SH-SY5Y (cell line): ENCODE measurements around the gene SLC35E3.

Experiments used
- GATA2 ChIP-seq: IDR thresholded peaks from 2 replicates; pipeline ENCODE4 v1.6.1; 2011; ENCODE audit warnings: mild to moderate bottlenecking, low read depth, low read length
- GATA3 ChIP-seq: IDR thresholded peaks from 2 replicates; pipeline ENCODE4 v1.6.1; 2011; ENCODE audit warnings: low read depth, mild to moderate bottlenecking, low read length, moderate library complexity

- no peak for TF ChIP-seq GATA2
- TF ChIP-seq GATA3: no peak
These were observed 4.5 kb downstream of the SLC35E3 start for GRCh38 chr12:68750506-68750905.
